Activated CD8-positive, alpha-beta T cell treated with anti-CD3 and anti-CD28 coated beads for 36 hours (primary cell): ENCODE data around the gene NANOS1. TPM values are rescaled to one million over a fixed set of nuclear protein-coding genes. Genes with fewer than 3 reads are reported as not detected.

Experiments
- ATAC-seq: fragments of 200-7000 bp; cut with Tn5 transposase; one replicate; pipeline ENCODE4 v1.10.0; 2021; ENCODE audit warnings: mild to moderate bottlenecking, moderate library complexity
- CTCF ChIA-PET: fragments of 350-600 bp; sonication (Branson Sonifier 250); formaldehyde crosslinking; loops from one replicate; lab custom pipeline; 2021; ENCODE audit warnings: antibody characterized with exemption; lab: Charles Lee
- POLR2A ChIA-PET: fragments of 350-600 bp; sonication (Branson Sonifier 250); formaldehyde crosslinking; loops from one replicate; lab custom pipeline; 2021; ENCODE audit warnings: antibody characterized with exemption; lab: Charles Lee
- DNase-seq: peaks from one replicate; pipeline ENCODE4 v3.0.0-alpha.2; 2020
- H3K27ac Mint-ChIP-seq: one replicate; pipeline ENCODE4 v1.8.0; 2021; ENCODE audit warnings: mild to moderate bottlenecking, mixed read lengths
- H3K27me3 Mint-ChIP-seq: one replicate; pipeline ENCODE4 v1.8.0; 2021; ENCODE audit warnings: mixed read lengths
- H3K36me3 Mint-ChIP-seq: one replicate; pipeline ENCODE4 v1.8.0; 2021; ENCODE audit warnings: low read depth, mixed read lengths
- H3K4me1 Mint-ChIP-seq: one replicate; pipeline ENCODE4 v1.8.0; 2021; ENCODE audit warnings: low read depth, mixed read lengths
- H3K4me3 Mint-ChIP-seq: one replicate; pipeline ENCODE4 v1.8.0; 2021; ENCODE audit warnings: mild to moderate bottlenecking, moderate library complexity, mixed read lengths
- H3K9me3 Mint-ChIP-seq: one replicate; pipeline ENCODE4 v1.8.0; 2021; ENCODE audit warnings: mixed read lengths
- intact Hi-C: fragments of 100-400 bp; cut with micrococcal nuclease; formaldehyde crosslinking; loops from one replicate; pipeline ENCODE4 v1.10.0; 2022
- total RNA-seq, 2 experiments: library from RNA; stranded (reverse); gene quantifications; one replicate each; pipeline ENCODE4 v1.2.3, GENCODE V29; 2021
- TF ChIP-seq, protein P1 (sequence below): fragments of 200-600 bp; IDR thresholded peaks from one replicate; pipeline ENCODE4 v1.8.0; 2022; ENCODE audit warnings: antibody characterized with exemption, mild to moderate bottlenecking

NANOS1 gene
- total RNA-seq, 2 experiments from 2014 or later: 0.20 TPM; not detected in 1

DNA sequence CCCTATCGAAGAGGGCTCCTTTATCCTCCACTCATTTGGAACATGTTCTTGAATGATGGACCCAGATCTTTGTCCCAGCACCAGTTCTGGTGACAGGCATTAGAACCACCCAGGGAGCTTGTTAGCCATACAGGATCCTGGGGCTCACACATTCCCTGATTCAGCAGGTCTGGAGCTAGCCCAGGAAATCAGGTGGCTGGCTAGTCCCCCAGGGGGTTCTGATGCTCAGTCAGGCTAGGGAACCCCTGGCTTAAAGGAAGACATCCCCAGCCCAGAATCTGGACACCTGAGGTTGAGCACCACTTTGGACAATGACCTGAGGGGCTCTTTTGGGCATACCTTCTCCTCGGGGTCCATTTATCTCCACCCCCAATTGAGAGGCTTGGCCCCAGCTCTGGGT is 37.0 kb upstream of the NANOS1 start:
- Mint-ChIP-seq H3K4me1 (peaks cover 6% of the 10 kb centered on the region), H3K36me3 (no peaks in the 10 kb centered on the region), H3K27me3 (peaks cover 9% of the 10 kb centered on the region), H3K27ac (no peak overlapping the region), H3K4me3 (no peak overlapping the region), H3K9me3 (no peaks in the 10 kb centered on the region)
- ChIA-PET CTCF (no interaction called here), POLR2A (no interaction called here)
- ATAC-seq (no peak), DNase-seq (no peak)
- intact Hi-C loops: no loop called here
- TF ChIP-seq, protein P1, sequence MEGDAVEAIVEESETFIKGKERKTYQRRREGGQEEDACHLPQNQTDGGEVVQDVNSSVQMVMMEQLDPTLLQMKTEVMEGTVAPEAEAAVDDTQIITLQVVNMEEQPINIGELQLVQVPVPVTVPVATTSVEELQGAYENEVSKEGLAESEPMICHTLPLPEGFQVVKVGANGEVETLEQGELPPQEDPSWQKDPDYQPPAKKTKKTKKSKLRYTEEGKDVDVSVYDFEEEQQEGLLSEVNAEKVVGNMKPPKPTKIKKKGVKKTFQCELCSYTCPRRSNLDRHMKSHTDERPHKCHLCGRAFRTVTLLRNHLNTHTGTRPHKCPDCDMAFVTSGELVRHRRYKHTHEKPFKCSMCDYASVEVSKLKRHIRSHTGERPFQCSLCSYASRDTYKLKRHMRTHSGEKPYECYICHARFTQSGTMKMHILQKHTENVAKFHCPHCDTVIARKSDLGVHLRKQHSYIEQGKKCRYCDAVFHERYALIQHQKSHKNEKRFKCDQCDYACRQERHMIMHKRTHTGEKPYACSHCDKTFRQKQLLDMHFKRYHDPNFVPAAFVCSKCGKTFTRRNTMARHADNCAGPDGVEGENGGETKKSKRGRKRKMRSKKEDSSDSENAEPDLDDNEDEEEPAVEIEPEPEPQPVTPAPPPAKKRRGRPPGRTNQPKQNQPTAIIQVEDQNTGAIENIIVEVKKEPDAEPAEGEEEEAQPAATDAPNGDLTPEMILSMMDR: no peak

GRCh38 chr10:118993214-118993613 is 36.3 kb upstream of the NANOS1 start:
- POLR2A ChIA-PET: no interaction called here
- no peaks in the 10 kb centered on the region for H3K36me3 Mint-ChIP-seq
- CTCF ChIA-PET: interaction anchor here (1.4 kb wide), 1 partner anchor 19 kb away, joined by 3 read pairs; no protein-coding TSS in a partner anchor
- no peak overlapping the region for H3K4me3 Mint-ChIP-seq
- DNase-seq (no peak), ATAC-seq (no peak)
- intact Hi-C loops: no loop called here
- H3K9me3 Mint-ChIP-seq: no peaks in the 10 kb centered on the region
- H3K27ac Mint-ChIP-seq: no peak overlapping the region
- TF ChIP-seq, protein P1: no peak
- no peaks in the 10 kb centered on the region for H3K4me1 Mint-ChIP-seq
- peaks cover 9% of the 10 kb centered on the region for H3K27me3 Mint-ChIP-seq

GRCh38 chr10:118994321-118994720 is 35.2 kb upstream of the NANOS1 start:
- intact Hi-C loops: no loop called here
- DNase-seq: no peak
- Mint-ChIP-seq H3K4me3 (no peak overlapping the region), H3K9me3 (no peaks in the 10 kb centered on the region), H3K27me3 (peaks cover 9% of the 10 kb centered on the region), H3K27ac (no peak overlapping the region), H3K4me1 (no peaks in the 10 kb centered on the region), H3K36me3 (no peaks in the 10 kb centered on the region)
- ChIA-PET POLR2A (no interaction called here), CTCF (interaction anchor here (0.6 to 1.4 kb wide), 5 partner anchors 7 to 193 kb away, joined by 3 to 4 read pairs (median 3); no protein-coding TSS in a partner anchor)
- ATAC-seq: no peak
- TF ChIP-seq, protein P1: no peak

GRCh38 chr10:118995739-118996138 is 33.8 kb upstream of the NANOS1 start:
- DNase-seq (no peak), ATAC-seq (no peak)
- H3K27ac Mint-ChIP-seq: no peak overlapping the region
- POLR2A ChIA-PET: no interaction called here
- no peak overlapping the region for H3K4me3 Mint-ChIP-seq
- no peaks in the 10 kb centered on the region for H3K4me1 Mint-ChIP-seq
- intact Hi-C loops: no loop called here
- peaks cover 7% of the 10 kb centered on the region for H3K27me3 Mint-ChIP-seq
- TF ChIP-seq, protein P1: no peak
- CTCF ChIA-PET: interaction anchor here (1.1 to 1.3 kb wide), 2 partner anchors 9 to 195 kb away, joined by 3 read pairs; no protein-coding TSS in a partner anchor
- H3K9me3 Mint-ChIP-seq: no peaks in the 10 kb centered on the region
- no peaks in the 10 kb centered on the region for H3K36me3 Mint-ChIP-seq

- Mint-ChIP-seq H3K27ac (no peak overlapping the region), H3K36me3 (no peaks in the 10 kb centered on the region), H3K9me3 (no peaks in the 10 kb centered on the region), H3K4me3 (no peak overlapping the region), H3K4me1 (no peaks in the 10 kb centered on the region), H3K27me3 (peaks cover 9% of the 10 kb centered on the region)
- CTCF ChIA-PET: no interaction called here
- TF ChIP-seq, protein P1: no peak
- POLR2A ChIA-PET: no interaction called here
- ATAC-seq (no peak), DNase-seq (no peak)
- intact Hi-C loops: no loop called here
Observed at GRCh38 chr10:118997379-118997778, 32.1 kb upstream of the NANOS1 start.
